Measurements from ENCODE around the gene PM20D1.

DNA sequence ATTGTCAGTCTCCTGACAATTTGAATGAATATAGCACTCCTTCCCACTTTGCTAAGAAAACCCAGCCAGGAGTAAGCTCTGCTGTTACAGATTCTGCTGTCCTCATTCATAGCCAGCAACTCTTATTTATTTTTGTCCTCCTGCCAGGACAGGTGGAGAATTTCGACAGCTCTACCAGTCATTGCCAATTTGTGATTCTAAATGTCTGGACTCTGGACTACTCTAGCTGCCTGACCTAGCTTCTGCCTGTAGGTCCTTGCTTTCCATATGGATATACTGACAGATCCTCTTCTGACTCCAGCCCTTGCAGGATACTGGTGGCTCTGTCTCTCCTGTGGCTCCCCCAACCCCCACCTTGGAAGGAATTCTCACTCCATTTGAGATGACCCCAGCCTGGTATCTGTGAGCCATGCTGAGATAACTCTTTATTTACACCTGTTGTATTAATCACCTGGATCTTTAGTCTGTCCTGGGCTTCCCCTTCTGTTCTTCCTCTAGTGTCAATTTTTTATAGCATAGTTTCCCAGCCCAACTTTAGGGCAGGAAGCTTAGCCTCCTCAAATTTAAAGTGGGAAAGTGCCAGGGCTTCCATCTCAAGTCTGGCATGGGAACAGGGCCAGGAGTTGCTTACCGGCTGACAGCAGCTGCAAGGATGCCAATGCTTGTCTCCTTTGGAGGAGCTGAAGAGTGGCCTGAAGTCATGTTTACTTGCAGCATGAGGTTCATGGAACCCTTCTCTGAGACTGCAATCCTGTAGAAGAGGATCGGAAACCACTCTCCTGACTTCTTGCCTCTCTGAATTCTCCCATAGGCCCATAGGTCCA lies 6.7 kb downstream of the PM20D1 start:
- TF ChIP-seq, protein P1, sequence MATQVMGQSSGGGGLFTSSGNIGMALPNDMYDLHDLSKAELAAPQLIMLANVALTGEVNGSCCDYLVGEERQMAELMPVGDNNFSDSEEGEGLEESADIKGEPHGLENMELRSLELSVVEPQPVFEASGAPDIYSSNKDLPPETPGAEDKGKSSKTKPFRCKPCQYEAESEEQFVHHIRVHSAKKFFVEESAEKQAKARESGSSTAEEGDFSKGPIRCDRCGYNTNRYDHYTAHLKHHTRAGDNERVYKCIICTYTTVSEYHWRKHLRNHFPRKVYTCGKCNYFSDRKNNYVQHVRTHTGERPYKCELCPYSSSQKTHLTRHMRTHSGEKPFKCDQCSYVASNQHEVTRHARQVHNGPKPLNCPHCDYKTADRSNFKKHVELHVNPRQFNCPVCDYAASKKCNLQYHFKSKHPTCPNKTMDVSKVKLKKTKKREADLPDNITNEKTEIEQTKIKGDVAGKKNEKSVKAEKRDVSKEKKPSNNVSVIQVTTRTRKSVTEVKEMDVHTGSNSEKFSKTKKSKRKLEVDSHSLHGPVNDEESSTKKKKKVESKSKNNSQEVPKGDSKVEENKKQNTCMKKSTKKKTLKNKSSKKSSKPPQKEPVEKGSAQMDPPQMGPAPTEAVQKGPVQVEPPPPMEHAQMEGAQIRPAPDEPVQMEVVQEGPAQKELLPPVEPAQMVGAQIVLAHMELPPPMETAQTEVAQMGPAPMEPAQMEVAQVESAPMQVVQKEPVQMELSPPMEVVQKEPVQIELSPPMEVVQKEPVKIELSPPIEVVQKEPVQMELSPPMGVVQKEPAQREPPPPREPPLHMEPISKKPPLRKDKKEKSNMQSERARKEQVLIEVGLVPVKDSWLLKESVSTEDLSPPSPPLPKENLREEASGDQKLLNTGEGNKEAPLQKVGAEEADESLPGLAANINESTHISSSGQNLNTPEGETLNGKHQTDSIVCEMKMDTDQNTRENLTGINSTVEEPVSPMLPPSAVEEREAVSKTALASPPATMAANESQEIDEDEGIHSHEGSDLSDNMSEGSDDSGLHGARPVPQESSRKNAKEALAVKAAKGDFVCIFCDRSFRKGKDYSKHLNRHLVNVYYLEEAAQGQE (IDR thresholded peaks at IDR 0.05; ENCODE audit: low read depth, low read length) = no peak
- no peak for TF ChIP-seq EP300 (IDR thresholded peaks at IDR 0.05; ENCODE audit: borderline replicate concordance in 1 of 2, control insufficient read depth in 1 of 2, low read depth in 2 of 2, low read length in 2 of 2)
- no peak for TF ChIP-seq SIX5 (IDR thresholded peaks at IDR 0.05; ENCODE audit: low read depth, low read length, severe bottlenecking)
- no peak for TF ChIP-seq EZH2 (IDR thresholded peaks at IDR 0.05; ENCODE audit: borderline replicate concordance, control insufficient read depth, low read depth, low read length)
- TF ChIP-seq, protein P2, sequence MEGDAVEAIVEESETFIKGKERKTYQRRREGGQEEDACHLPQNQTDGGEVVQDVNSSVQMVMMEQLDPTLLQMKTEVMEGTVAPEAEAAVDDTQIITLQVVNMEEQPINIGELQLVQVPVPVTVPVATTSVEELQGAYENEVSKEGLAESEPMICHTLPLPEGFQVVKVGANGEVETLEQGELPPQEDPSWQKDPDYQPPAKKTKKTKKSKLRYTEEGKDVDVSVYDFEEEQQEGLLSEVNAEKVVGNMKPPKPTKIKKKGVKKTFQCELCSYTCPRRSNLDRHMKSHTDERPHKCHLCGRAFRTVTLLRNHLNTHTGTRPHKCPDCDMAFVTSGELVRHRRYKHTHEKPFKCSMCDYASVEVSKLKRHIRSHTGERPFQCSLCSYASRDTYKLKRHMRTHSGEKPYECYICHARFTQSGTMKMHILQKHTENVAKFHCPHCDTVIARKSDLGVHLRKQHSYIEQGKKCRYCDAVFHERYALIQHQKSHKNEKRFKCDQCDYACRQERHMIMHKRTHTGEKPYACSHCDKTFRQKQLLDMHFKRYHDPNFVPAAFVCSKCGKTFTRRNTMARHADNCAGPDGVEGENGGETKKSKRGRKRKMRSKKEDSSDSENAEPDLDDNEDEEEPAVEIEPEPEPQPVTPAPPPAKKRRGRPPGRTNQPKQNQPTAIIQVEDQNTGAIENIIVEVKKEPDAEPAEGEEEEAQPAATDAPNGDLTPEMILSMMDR (IDR thresholded peaks at IDR 0.05 in 2 of 3, conservative IDR thresholded peaks at IDR 0.05 in 1 of 3; ENCODE audit: control insufficient read depth in 2 of 3, extremely low read depth in 1 of 3, insufficient read depth in 1 of 3, low read depth in 3 of 3, low read length in 3 of 3) = no peak
- TF ChIP-seq, protein P3, sequence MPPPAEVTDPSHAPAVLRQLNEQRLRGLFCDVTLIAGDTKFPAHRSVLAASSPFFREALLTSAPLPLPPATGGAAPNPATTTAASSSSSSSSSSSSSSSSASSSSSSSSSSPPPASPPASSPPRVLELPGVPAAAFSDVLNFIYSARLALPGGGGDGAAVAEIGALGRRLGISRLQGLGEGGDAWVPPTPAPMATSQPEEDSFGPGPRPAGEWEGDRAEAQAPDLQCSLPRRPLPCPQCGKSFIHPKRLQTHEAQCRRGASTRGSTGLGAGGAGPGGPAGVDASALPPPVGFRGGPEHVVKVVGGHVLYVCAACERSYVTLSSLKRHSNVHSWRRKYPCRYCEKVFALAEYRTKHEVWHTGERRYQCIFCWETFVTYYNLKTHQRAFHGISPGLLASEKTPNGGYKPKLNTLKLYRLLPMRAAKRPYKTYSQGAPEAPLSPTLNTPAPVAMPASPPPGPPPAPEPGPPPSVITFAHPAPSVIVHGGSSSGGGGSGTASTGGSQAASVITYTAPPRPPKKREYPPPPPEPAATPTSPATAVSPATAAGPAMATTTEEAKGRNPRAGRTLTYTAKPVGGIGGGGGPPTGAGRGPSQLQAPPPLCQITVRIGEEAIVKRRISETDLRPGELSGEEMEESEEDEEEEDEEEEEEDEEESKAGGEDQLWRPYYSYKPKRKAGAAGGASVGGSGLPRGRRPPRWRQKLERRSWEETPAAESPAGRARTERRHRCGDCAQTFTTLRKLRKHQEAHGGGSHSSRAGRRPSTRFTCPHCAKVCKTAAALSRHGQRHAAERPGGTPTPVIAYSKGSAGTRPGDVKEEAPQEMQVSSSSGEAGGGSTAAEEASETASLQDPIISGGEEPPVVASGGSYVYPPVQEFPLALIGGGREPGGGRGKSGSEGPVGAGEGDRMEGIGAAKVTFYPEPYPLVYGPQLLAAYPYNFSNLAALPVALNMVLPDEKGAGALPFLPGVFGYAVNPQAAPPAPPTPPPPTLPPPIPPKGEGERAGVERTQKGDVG (CRISPR knock-in tag; IDR thresholded peaks at IDR 0.05) = no peak
- no peak for TF ChIP-seq CHD2 (IDR thresholded peaks at IDR 0.05; ENCODE audit: borderline replicate concordance, low read depth, low read length)
- no peak for TF ChIP-seq SP1 (IDR thresholded peaks at IDR 0.05; ENCODE audit: low read depth, low read length)
- no peak for TF ChIP-seq POLR2A (IDR thresholded peaks at IDR 0.05; ENCODE audit: low read depth, low read length)
- TF ChIP-seq YY1 (IDR thresholded peaks at IDR 0.05; ENCODE audit: low read depth, low read length) = no peak
- TF ChIP-seq, protein P4, sequence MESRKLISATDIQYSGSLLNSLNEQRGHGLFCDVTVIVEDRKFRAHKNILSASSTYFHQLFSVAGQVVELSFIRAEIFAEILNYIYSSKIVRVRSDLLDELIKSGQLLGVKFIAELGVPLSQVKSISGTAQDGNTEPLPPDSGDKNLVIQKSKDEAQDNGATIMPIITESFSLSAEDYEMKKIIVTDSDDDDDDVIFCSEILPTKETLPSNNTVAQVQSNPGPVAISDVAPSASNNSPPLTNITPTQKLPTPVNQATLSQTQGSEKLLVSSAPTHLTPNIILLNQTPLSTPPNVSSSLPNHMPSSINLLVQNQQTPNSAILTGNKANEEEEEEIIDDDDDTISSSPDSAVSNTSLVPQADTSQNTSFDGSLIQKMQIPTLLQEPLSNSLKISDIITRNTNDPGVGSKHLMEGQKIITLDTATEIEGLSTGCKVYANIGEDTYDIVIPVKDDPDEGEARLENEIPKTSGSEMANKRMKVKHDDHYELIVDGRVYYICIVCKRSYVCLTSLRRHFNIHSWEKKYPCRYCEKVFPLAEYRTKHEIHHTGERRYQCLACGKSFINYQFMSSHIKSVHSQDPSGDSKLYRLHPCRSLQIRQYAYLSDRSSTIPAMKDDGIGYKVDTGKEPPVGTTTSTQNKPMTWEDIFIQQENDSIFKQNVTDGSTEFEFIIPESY (IDR thresholded peaks at IDR 0.05) = no peak
- TF ChIP-seq, protein P5, sequence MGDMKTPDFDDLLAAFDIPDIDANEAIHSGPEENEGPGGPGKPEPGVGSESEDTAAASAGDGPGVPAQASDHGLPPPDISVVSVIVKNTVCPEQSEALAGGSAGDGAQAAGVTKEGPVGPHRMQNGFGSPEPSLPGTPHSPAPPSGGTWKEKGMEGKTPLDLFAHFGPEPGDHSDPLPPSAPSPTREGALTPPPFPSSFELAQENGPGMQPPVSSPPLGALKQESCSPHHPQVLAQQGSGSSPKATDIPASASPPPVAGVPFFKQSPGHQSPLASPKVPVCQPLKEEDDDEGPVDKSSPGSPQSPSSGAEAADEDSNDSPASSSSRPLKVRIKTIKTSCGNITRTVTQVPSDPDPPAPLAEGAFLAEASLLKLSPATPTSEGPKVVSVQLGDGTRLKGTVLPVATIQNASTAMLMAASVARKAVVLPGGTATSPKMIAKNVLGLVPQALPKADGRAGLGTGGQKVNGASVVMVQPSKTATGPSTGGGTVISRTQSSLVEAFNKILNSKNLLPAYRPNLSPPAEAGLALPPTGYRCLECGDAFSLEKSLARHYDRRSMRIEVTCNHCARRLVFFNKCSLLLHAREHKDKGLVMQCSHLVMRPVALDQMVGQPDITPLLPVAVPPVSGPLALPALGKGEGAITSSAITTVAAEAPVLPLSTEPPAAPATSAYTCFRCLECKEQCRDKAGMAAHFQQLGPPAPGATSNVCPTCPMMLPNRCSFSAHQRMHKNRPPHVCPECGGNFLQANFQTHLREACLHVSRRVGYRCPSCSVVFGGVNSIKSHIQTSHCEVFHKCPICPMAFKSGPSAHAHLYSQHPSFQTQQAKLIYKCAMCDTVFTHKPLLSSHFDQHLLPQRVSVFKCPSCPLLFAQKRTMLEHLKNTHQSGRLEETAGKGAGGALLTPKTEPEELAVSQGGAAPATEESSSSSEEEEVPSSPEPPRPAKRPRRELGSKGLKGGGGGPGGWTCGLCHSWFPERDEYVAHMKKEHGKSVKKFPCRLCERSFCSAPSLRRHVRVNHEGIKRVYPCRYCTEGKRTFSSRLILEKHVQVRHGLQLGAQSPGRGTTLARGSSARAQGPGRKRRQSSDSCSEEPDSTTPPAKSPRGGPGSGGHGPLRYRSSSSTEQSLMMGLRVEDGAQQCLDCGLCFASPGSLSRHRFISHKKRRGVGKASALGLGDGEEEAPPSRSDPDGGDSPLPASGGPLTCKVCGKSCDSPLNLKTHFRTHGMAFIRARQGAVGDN (IDR thresholded peaks at IDR 0.05) = no peak
